ENCODE measurements around the gene FOXP1. TPM values are rescaled to one million over a fixed set of nuclear protein-coding genes. Genes with fewer than 3 reads are reported as not detected.

FOXP1 gene
- polyA plus RNA-seq, 1 experiment: 56.6 TPM

DNA sequence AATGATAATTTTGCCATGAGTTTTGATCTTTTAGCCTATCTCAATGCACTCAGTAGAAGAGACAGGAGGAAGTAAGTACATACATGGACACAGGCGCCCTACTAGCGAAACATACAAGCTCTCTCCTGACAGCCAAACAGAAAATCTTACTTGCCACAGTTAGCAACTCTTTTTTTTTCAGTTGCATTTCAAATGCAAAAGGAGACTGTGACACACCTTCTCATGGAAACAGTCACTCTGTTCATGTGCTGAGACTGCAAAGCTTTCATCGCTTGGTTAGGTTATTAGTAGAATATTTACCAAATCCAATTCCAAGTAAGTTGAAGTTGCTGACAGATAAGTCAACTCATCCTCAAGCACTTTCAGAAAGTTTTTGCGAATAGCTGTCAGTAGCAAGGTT lies 223.3 kb downstream of the FOXP1 start:
- Histone ChIP-seq H3K27ac (ENCODE audit: low read depth, low read length) (no peak overlapping the region), H3K27me3 (ENCODE audit: control insufficient read depth, insufficient read depth, low read length) (no peaks in the 10 kb centered on the region), H3K9me3 (ENCODE audit: control insufficient read depth, insufficient read depth, low read length) (no peaks in the 10 kb centered on the region), H3K4me3 (ENCODE audit: low read depth, low read length) (no peak overlapping the region)
- TF ChIP-seq, protein P1, sequence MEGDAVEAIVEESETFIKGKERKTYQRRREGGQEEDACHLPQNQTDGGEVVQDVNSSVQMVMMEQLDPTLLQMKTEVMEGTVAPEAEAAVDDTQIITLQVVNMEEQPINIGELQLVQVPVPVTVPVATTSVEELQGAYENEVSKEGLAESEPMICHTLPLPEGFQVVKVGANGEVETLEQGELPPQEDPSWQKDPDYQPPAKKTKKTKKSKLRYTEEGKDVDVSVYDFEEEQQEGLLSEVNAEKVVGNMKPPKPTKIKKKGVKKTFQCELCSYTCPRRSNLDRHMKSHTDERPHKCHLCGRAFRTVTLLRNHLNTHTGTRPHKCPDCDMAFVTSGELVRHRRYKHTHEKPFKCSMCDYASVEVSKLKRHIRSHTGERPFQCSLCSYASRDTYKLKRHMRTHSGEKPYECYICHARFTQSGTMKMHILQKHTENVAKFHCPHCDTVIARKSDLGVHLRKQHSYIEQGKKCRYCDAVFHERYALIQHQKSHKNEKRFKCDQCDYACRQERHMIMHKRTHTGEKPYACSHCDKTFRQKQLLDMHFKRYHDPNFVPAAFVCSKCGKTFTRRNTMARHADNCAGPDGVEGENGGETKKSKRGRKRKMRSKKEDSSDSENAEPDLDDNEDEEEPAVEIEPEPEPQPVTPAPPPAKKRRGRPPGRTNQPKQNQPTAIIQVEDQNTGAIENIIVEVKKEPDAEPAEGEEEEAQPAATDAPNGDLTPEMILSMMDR (IDR thresholded peaks at IDR 0.05; ENCODE audit: low read depth, low read length): no peak
- DNase-seq (ENCODE audit: low read depth, low spot score): no peak
- CTCF ChIA-PET: no interaction called here
- POLR2A ChIA-PET: no interaction called here

DNA sequence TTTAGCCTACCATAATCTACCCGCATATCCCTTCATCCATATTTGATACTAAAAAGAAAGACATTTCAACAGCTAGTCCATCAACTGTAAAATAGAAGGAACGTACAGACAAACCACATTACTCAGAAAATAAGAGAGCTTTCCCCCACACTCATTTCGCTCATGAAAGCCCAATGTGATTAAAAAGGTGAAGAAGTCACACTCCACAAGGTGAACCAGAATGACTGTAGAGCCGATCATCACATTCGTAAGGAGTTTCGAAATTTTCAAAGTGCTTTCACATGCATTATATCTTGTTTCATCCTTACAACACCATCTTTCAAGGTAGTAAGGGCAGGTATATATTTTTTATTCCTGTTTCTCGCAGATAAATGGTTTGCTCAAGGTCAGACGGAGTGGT lies 225.3 kb downstream of the FOXP1 start:
- H3K4me3 ChIP-seq (ENCODE audit: low read depth, low read length): no peak overlapping the region
- ChIA-PET POLR2A (no interaction called here), CTCF (interaction anchor here (0.6 kb wide), 1 partner anchor 9 kb away, joined by 3 read pairs; no protein-coding TSS in a partner anchor)
- H3K27ac ChIP-seq (ENCODE audit: low read depth, low read length): no peak overlapping the region
- H3K9me3 ChIP-seq (ENCODE audit: control insufficient read depth, insufficient read depth, low read length): no peaks in the 10 kb centered on the region
- TF ChIP-seq, protein P1 (IDR thresholded peaks at IDR 0.05; ENCODE audit: low read depth, low read length): no peak
- no peak for DNase-seq (ENCODE audit: low read depth, low spot score)
- H3K27me3 ChIP-seq (ENCODE audit: control insufficient read depth, insufficient read depth, low read length): no peaks in the 10 kb centered on the region

DNA sequence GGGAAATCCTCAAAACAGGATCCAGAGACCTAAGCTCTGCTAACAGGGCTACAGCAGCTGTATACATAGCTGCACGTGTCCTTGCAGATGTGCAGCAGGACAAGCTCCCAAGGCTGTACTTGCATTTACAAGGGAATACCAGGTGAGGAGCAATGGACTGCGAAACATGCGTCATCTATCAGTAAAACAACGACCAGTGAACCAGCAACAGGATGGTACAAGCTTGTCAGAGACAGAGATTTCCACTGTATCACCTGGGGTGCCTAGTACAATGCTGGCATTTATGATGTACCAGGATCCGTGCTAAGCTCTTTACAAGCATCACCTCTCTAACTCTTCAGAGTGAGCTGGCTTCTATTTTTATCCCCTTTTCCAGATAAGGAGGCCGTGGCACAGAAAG lies 227.3 kb downstream of the FOXP1 start:
- POLR2A ChIA-PET: no interaction called here
- H3K9me3 ChIP-seq (ENCODE audit: control insufficient read depth, insufficient read depth, low read length): no peaks in the 10 kb centered on the region
- no peak for DNase-seq (ENCODE audit: low read depth, low spot score)
- CTCF ChIA-PET: no interaction called here
- no peaks in the 10 kb centered on the region for H3K27me3 ChIP-seq (ENCODE audit: control insufficient read depth, insufficient read depth, low read length)
- H3K4me3 ChIP-seq (ENCODE audit: low read depth, low read length): no peak overlapping the region
- TF ChIP-seq, protein P1 (IDR thresholded peaks at IDR 0.05; ENCODE audit: low read depth, low read length): no peak
- H3K27ac ChIP-seq (ENCODE audit: low read depth, low read length): no peak overlapping the region

DNA sequence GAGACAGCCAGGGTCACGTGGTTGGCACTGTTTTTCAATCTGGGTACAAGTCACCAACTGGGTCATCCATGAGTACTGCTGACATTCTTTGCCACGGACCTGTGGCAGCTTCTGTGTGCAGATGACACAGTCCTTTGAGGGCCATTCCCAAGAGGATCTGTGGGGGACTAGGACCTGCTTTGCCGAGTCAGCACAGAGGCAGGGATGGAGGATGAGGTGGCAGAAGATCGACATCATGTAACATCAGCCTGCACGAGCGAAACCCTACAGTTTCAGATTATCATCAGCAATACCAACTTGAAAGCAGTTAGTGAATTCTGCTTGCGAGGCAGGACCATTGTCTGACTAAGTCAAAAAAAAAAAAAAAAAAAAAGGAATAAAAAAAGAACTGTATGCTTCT lies 227.7 kb downstream of the FOXP1 start:
- Histone ChIP-seq H3K4me3 (ENCODE audit: low read depth, low read length) (no peak overlapping the region), H3K9me3 (ENCODE audit: control insufficient read depth, insufficient read depth, low read length) (no peaks in the 10 kb centered on the region), H3K27me3 (ENCODE audit: control insufficient read depth, insufficient read depth, low read length) (no peaks in the 10 kb centered on the region), H3K27ac (ENCODE audit: low read depth, low read length) (no peak overlapping the region)
- DNase-seq (ENCODE audit: low read depth, low spot score): no peak
- TF ChIP-seq, protein P1 (IDR thresholded peaks at IDR 0.05; ENCODE audit: low read depth, low read length): no peak
- CTCF ChIA-PET: no interaction called here
- POLR2A ChIA-PET: no interaction called here

DNA sequence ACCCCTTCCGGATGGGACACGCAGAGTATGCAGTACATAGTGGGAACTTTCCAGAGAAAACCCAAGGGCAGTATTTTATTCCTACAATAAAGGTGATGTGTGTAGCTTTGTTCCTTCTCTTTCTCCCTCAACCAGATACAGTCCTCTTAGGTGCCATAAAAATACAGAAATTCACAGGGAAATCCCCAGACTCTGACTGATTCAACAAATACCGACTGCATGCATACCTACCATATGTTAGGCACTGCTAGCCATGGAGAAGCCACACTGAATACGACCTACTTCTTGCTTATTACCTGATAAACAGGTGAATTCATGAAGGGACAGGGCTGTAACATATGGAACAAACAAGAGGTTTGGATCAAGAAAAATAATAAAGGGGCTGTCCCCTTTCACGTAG lies 228.5 kb downstream of the FOXP1 start:
- POLR2A ChIA-PET: no interaction called here
- Histone ChIP-seq H3K27me3 (ENCODE audit: control insufficient read depth, insufficient read depth, low read length) (no peaks in the 10 kb centered on the region), H3K4me3 (ENCODE audit: low read depth, low read length) (no peak overlapping the region), H3K9me3 (ENCODE audit: control insufficient read depth, insufficient read depth, low read length) (no peaks in the 10 kb centered on the region), H3K27ac (ENCODE audit: low read depth, low read length) (no peak overlapping the region)
- no peak for DNase-seq (ENCODE audit: low read depth, low spot score)
- TF ChIP-seq, protein P1 (IDR thresholded peaks at IDR 0.05; ENCODE audit: low read depth, low read length): no peak
- CTCF ChIA-PET: no interaction called here

All from AG04450 (cell line).